Left ventricle myocardium inferior (tissue), 1 donor: ENCODE measurements around the gene MYBPC3. TPM values are rescaled to one million over a fixed set of nuclear protein-coding genes. Genes with fewer than 3 reads are reported as not detected.
A peak's percentile ranks its signal among the peaks of the same experiment; 100 is the strongest.

Experiments used
- DNase-seq: peaks from one replicate; pipeline ENCODE4 v3.0.0-alpha.2; 2020
- H3K27ac ChIP-seq: fragments of 200-600 bp; replicated peaks from 2 replicates; pipeline ENCODE4 v1.8.0; 2021
- H3K27me3 ChIP-seq: fragments of 200-600 bp; 2 replicates; pipeline ENCODE4 v1.8.0; 2021; ENCODE audit warnings: low read depth
- H3K36me3 ChIP-seq: fragments of 200-600 bp; 2 replicates; pipeline ENCODE4 v1.8.0; 2021
- H3K4me1 ChIP-seq: fragments of 200-600 bp; 2 replicates; pipeline ENCODE4 v1.8.0; 2021
- H3K4me3 ChIP-seq: fragments of 200-600 bp; 2 replicates; pipeline ENCODE4 v1.8.0; 2021; ENCODE audit warnings: mild to moderate bottlenecking, moderate library complexity
- H3K9me3 ChIP-seq: fragments of 200-600 bp; replicated peaks from 2 replicates; pipeline ENCODE4 v1.8.0; 2021
- CTCF ChIP-seq: fragments of 200-600 bp; IDR thresholded peaks from 2 replicates; pipeline ENCODE4 v1.8.0; 2021; ENCODE audit warnings: antibody characterized with exemption, mild to moderate bottlenecking, borderline replicate concordance
- intact Hi-C: fragments of 100-400 bp; cut with micrococcal nuclease; formaldehyde crosslinking; loops from one replicate; pipeline ENCODE4 v1.11.0; 2022
- total RNA-seq: library from RNA; stranded (reverse); fragmentation: NEBNext Ultra II Directional; extraction: Animal tissue kit (Norgen Biotek cat#: 25700); gene quantifications from one replicate; pipeline ENCODE4 v1.2.1, GENCODE V29; 2021
- donor health status: DM: no; HTN: yes; CAD: no; lungs with severe emphysema.

Gene MYBPC3
- total RNA-seq, 1 donor from 2014 or later, result 2,538 TPM

- peaks cover 92% of the 10 kb centered on the region for H3K36me3 ChIP-seq
- no peak for TF ChIP-seq CTCF
- H3K27ac ChIP-seq, result peak overlapping the region; percentile 97
- H3K4me3 ChIP-seq, result no peak overlapping the region
- H3K4me1 ChIP-seq, result peaks cover 83% of the 10 kb centered on the region
- H3K9me3 ChIP-seq, result no peaks in the 10 kb centered on the region
- H3K27me3 ChIP-seq, result no peaks in the 10 kb centered on the region
- no peak for DNase-seq
- intact Hi-C loops, result no loop called here
Measured at GRCh38 chr11:47332791-47333525, 19.5 kb downstream of the MYBPC3 start.

- Histone ChIP-seq H3K27me3 (no peaks in the 10 kb centered on the region), H3K27ac (peak overlapping the region; percentile 97), H3K9me3 (no peaks in the 10 kb centered on the region), H3K4me3 (no peak overlapping the region), H3K4me1 (peaks cover 78% of the 10 kb centered on the region), H3K36me3 (peaks cover 93% of the 10 kb centered on the region)
- DNase-seq, result peak; percentile 15
- TF ChIP-seq CTCF, result no peak
- intact Hi-C loops, result no loop called here
Measured at GRCh38 chr11:47332303-47332711, 20.2 kb downstream of the MYBPC3 start.

DNA sequence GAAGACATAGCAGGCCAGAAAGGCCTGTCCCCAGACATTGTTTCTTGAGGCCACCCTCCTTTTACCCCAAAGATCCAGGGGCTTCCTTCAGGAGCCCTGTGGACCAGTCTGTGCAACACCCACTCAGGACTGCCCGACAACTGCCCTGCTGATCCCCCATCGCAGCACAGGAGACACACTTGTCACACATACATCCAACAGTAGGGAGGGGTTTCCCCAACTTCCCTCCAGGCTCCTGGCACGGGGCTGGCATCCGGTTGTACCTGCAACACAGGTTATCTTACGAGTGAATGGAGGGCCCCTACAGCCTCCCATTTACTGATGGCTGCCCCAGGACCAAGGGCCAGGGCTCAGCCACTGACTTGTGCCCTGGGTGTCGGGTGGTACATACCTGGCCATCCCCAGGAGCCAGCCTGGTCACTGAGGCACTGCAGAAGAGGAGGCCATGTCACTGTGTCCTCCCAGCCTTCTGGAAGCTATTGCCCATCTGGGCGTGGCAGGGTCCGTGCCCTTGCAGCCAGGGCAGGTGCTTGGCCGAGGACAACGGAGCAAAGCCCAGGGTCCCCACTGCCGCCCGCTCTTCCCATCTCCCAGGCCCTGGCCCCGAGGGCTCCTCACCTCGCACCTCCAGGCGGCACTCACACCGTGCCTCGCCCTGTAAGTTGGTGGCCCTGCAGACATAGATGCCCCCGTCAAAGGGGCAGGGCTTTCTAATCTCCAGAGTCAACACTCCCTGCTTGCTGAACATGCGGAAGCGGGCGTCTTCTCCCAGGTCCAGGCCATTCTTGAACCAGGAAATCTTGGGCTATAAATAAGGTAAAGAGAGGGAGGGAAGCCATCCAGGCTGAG lies 20.8 kb downstream of the MYBPC3 start:
- Histone ChIP-seq H3K4me3 (no peak overlapping the region), H3K4me1 (peaks cover 72% of the 10 kb centered on the region), H3K27me3 (no peaks in the 10 kb centered on the region), H3K27ac (peak overlapping the region; percentile 97), H3K9me3 (no peaks in the 10 kb centered on the region), H3K36me3 (peaks cover 95% of the 10 kb centered on the region)
- DNase-seq, result no peak
- TF ChIP-seq CTCF, result no peak
- intact Hi-C loops, result no loop called here

- H3K27ac ChIP-seq, result peak overlapping the region; percentile 97
- intact Hi-C loops, result no loop called here
- peaks cover 95% of the 10 kb centered on the region for H3K36me3 ChIP-seq
- H3K27me3 ChIP-seq, result no peaks in the 10 kb centered on the region
- no peak for TF ChIP-seq CTCF
- DNase-seq, result no peak
- peak overlapping the region; percentile 12 for H3K4me3 ChIP-seq
- peaks cover 80% of the 10 kb centered on the region for H3K4me1 ChIP-seq
- H3K9me3 ChIP-seq, result no peaks in the 10 kb centered on the region
Measured at GRCh38 chr11:47329987-47330931, 22.2 kb downstream of the MYBPC3 start.

- no peak for TF ChIP-seq CTCF
- no peak for DNase-seq
- intact Hi-C loops, result no loop called here
- Histone ChIP-seq H3K9me3 (no peaks in the 10 kb centered on the region), H3K27ac (peak overlapping the region; percentile 97), H3K27me3 (no peaks in the 10 kb centered on the region), H3K36me3 (peaks cover 90% of the 10 kb centered on the region), H3K4me1 (peaks cover 73% of the 10 kb centered on the region), H3K4me3 (no peak overlapping the region)
Measured at GRCh38 chr11:47329431-47329986, 23.0 kb downstream of the MYBPC3 start.
